GM20000 (cell line): ENCODE data around the gene PDE5A.

ENCODE experiments used
- DNase-seq: peaks from one replicate; pipeline ENCODE4 v3.0.0; 2012; ENCODE audit warnings: low spot score
- TF ChIP-seq, protein P1 (sequence below): IDR thresholded peaks from 2 replicates; pipeline ENCODE4 v1.5.1; 2012; ENCODE audit warnings: mild to moderate bottlenecking, control low read depth; ENCODE audit errors: extremely low read depth, missing control alignments

Gene PDE5A

DNA sequence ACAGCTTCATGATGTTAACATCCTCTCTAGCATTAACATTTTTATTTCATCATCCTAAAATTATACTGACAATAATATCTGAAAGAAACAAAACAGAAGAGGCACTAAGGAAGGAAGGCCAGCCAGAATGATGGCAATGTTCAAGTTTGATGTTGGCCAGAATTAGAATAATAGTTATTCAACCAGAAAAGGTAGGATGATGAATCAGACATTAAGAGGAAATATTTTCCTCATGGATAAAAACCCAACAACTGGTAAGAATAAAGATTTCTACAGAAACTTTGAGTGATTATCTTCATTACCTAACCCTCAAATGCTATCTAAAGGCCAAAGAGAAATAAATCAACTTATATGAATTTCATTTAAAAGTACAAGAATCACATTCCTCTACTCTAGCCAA, 105.2 kb downstream of the PDE5A start:
- TF ChIP-seq, protein P1, sequence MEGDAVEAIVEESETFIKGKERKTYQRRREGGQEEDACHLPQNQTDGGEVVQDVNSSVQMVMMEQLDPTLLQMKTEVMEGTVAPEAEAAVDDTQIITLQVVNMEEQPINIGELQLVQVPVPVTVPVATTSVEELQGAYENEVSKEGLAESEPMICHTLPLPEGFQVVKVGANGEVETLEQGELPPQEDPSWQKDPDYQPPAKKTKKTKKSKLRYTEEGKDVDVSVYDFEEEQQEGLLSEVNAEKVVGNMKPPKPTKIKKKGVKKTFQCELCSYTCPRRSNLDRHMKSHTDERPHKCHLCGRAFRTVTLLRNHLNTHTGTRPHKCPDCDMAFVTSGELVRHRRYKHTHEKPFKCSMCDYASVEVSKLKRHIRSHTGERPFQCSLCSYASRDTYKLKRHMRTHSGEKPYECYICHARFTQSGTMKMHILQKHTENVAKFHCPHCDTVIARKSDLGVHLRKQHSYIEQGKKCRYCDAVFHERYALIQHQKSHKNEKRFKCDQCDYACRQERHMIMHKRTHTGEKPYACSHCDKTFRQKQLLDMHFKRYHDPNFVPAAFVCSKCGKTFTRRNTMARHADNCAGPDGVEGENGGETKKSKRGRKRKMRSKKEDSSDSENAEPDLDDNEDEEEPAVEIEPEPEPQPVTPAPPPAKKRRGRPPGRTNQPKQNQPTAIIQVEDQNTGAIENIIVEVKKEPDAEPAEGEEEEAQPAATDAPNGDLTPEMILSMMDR: no peak

GRCh38 chr4:119521268-119521667, 107.3 kb downstream of the PDE5A start:
- TF ChIP-seq, protein P1: no peak
- DNase-seq: no peak

More for the DNA sequence above, 105.2 kb downstream of the PDE5A start:
- DNase-seq: no peak

- no peak for DNase-seq
- TF ChIP-seq, protein P1: no peak
These were observed 109.6 kb downstream of the PDE5A start for GRCh38 chr4:119518915-119519410.

DNA sequence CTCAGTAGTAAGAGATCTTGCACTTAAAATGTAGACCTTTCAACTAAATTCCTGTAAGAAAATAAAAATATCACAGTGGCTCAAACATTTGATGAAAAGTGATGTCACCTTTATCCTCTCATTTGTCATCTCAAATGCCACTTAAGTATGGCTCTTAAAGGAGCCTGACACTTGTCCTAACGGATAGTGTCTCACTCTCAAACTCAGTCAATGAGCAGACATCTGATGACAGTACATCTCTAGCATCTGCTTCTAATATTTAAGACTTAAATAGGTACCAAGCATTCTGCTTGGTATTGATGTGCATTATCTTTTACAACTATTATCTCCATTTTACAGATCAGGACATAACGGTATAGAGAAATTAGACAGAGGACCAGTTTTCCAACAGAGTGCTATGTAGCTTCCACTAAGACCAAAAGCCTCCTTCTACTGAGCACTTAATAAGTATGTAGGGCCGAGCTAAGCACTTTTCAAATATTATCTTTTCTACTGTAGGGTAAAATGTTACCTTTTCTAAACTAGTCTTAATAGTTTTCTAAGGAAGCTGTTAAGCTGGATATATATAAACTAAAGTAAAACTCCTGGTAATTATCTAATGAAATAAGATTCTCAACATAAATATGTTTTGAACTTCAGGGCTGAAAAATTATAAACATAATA, 110.2 kb downstream of the PDE5A start:
- no peak for DNase-seq
- TF ChIP-seq, protein P1: no peak

DNA sequence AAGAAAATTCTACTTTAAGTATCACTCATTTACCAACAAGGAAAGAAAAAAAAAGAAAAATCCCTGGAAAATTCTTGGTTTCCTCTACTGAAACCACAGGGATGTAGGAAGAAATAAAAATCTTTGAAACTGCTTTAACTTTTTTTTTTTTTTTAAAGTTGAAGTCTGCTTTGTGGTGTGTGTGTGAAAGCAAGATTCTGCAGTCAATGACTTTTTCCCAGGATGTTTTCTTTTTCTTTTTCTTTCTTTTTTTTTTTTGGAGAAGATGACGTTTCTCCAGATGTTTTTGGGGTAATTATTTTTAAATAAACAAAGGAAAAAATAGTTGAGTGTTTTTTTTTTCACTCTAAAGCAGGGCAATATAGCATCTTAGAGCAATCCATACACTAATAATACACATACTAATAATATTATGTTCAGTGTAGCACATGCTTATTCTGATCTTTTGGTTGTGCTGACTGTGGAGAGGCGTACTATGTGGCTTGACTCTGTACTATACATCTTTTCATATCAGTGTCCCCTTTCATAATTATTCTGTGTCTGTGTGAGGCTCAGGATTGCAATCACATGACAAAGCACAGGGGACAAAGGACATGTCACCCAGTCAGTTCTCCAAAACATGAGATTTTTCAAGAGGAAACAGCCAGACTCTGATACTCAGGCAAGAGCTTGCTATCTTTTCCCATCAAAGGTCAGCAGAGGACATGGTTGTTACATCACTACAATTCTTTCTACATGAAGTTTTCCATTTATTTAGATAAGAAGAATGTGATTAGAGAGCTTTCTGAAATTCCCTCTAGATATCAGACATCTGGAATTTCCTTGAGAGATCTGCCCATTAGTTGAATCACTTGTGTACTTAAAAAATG, 111.0 kb downstream of the PDE5A start:
- DNase-seq: no peak

DNA sequence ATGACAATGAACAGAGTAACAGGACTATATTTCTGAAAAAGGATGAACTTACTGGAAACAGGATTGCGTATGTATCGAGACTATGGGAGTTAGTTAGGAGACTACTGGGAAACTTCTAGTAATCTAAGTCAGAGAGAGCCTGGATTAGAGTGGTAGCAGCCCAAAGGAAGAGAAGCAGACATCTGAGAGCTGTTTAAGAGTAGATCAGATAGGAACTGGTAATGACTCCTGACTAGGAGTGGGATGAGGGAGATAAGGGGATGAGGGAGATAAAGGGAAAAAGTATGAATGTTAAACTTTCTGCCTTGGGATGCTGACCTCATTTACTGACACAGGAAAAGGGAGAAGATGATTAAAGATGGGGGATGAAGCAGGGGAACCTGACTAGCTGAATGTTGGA, 116.2 kb downstream of the PDE5A start:
- TF ChIP-seq, protein P1: no peak
- no peak for DNase-seq

More for the DNA sequence above, 111.0 kb downstream of the PDE5A start:
- TF ChIP-seq, protein P1: no peak

DNA sequence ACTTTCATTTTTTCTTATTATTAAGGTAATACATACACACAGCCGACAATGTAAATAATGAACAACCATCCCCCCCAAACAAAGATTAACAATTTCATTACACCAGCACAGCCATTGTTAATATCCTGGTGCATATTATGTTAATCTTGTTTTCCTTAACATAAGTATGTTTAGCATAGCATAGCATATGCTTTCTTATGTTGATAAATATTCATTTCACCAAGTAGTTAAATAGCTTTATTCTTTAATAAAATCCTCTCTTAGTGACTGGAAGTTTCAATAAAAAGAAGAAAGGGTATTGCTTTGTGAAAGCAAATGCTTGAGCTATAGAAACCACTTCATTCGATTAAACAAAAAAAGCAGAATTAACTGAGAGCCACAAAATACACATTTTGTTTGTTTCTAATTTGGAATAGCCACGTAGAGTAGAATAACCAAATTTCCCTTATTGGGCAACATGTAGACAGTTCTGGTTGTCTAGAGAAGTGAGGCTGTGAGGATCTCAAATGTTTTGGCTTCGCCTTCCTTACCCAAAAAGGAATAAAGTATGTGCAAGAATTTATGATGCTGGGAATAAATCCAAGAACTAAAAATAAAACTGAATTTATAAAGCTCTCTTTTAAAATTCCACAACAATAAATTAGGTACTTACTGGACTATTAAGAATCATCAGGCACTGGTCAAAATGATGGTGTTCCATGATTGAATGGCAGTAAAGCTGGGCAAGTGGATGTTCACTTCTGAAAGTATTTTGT, 118.0 kb downstream of the PDE5A start:
- TF ChIP-seq, protein P1: no peak
- no peak for DNase-seq
